Fibroblast of upper back skin (primary cell): ENCODE measurements around the gene C7orf57.
A peak's percentile ranks its signal among the peaks of the same experiment; 100 is the strongest.
"Not testable (repeated sequence)": the region's sequence is repeated elsewhere in the genome, so short reads cannot be mapped to it uniquely, and the experiment has no call there.

Experiments
- DNase-seq: peaks from one replicate; pipeline ENCODE4 v3.0.0-alpha.2; 2013

The C7orf57 gene

GRCh38 chr7:48038815-48039506 is 3.6 kb downstream of the C7orf57 start:
- DNase-seq: no peak

GRCh38 chr7:48040944-48041652 is 5.8 kb downstream of the C7orf57 start:
- no peak for DNase-seq

DNA sequence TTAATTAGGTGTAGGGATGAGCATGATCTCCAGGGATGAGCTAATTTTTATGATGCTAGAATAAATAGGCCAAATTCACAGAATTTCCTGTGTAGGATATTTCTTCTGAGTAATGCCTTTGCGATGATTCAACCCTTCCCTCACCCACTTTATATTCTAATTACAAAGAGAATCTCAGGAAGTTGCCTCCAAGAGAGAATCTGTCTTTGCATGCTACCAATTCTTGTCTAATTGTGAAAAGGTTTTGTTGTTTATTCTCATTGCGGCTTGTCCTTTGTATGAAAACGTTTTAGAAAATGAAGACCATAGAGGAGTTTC is 6.3 kb downstream of the C7orf57 start:
- DNase-seq: peak; percentile 63

GRCh38 chr7:48042216-48042615 is 6.9 kb downstream of the C7orf57 start:
- peak; percentile 44 for DNase-seq

DNA sequence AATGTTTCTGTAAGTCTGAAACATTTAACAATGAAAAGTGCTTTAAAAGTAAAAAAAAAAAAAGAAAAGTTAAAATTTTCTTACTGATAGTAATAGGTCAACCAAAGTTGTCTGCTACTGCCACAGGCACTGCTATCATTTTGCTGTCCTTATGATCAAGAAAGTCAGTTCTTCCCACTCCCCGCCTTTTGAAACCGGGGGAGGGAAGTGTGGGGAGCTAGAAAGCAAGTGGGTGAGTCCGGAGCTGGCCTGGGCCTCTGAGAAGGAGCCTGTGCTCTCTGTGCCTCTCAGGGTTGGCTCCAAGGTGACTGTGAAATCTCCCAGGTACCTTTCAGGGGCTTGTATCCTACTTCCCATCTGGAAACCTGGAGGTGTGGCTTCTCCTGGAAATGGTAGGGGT is 7.3 kb downstream of the C7orf57 start:
- DNase-seq: no peak

DNA sequence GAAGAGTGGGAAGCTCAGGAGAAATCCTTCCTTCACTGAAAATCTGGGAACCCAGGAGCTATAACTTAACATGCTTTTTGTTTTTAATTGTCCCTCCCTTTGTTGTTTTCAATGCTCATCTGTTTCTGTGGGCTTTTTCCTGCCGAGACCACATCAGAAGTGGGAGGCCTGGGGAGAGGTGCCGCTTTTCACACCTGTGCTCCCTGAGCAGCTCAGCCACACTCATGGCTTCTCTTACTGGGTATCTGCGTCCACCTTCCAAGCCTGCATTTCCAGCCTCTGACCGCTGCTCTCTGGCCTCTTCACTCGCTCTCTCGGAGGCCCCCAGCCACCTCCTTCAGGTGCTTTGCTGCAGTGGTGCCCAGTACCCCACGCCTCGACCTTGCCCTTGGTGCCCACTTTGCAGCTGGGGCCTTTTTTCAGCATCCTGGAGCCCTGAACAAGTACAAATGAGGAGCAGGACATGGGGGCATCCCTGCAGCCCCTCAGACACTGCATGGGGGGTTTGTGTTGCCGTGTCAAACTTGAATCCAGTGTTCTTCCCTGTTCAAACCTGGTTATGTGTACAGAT is 9.9 kb downstream of the C7orf57 start:
- no peak for DNase-seq

DNA sequence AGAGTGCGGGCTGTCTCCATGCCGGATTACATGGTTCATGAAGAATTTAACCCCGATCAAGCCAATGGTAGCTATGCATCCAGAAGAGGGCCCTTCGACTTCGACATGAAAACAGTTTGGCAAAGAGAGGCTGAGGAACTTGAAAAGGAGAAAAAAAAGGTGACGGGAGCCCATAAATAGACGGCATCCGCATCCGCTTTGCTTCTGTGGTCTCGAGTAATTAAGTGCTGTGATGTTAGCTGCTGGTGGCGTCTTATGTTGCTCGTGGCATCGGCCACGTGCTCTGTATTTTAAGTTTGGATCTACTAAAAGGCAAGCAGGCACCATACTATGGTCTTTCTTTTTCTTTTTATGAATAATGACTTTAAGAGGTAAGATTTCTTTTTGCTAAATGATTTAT is 11.1 kb downstream of the C7orf57 start:
- peak; percentile 3 for DNase-seq

GRCh38 chr7:48048113-48048512 is 12.8 kb downstream of the C7orf57 start:
- DNase-seq: no peak

DNA sequence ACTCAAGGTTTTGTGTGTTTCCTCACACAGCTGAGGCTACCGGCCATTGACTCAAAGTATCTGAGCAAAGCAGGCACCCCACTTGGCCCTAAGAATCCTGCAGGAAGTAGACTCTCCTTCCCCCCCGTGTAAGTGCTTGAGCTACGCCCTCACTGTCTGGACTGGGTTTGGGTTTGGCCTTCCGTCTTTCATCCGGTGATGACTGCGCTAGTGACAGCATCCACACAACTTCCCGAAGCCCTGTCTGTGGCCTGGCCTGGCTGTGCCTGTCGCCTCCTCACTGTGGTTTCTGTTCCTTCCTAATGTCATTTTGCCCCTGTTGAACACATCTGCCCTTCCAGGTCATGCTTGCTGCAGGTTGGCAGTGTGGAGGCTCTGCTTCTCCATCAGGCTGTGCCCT is 14.5 kb downstream of the C7orf57 start:
- DNase-seq: no peak

DNA sequence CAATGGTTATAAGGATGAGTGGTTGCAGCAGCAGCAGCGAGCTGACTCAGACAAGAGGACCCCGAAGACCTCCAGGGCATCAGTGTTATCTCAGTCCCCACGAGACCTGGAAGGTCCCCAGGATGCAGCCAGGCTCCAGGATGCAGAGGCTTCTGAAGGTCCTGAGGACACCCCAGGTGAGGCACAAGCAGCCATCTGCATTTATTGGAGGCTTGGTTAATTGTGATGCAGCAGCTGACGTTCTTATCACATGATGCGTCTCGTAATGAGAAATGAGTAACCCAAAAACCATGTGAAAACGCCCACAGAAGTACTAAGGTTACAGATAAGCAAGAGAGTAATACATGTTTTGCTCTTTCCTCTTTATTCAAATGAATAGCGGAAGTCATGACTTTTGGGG is 17.4 kb downstream of the C7orf57 start:
- peak; percentile 16 for DNase-seq

DNA sequence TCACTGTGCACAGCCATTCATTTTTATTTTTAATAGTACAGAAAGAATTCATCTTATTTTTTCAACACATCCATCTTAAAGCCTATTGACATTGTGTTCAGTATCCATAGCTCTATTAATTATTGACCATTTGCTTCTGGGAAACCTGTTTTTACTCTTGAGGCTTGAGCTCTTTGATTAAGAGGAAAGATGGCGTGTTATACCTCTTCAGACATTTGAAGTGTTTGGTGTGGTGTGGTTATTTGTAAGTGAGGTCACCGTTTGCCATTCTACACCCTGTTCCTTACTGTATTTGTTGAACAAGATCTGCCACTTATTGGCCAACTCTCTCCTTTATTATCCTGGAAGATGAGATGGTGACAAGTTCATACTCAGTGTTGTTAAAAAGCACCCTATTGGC is 18.4 kb downstream of the C7orf57 start:
- no peak for DNase-seq

GRCh38 chr7:48058990-48059389 is 23.6 kb downstream of the C7orf57 start:
- no peak for DNase-seq

GRCh38 chr7:48059706-48060105 is 24.4 kb downstream of the C7orf57 start:
- no peak for DNase-seq

DNA sequence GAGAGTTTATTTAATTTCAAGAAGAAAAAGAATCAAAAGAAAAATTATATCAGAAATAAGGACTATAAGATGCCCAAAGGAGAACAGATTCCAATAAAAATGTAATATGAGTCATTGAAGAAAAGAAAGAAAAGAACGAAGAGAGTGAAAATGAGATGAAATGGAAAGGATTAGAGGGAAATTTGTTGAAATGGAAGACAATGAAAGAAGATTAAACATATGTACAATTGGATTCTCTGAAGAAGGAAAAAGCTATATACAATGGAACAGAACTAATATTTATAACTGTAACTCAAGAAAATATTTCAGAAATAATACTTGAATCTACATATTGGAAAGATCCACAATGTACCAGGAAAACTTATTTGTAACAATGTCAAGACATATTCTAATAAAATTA is 28.6 kb downstream of the C7orf57 start:
- no peak for DNase-seq

GRCh38 chr7:48067475-48067874 is 32.1 kb downstream of the C7orf57 start:
- no peak for DNase-seq

- no peak for DNase-seq
These were observed 38.9 kb downstream of the C7orf57 start for GRCh38 chr7:48074204-48074654.

DNA sequence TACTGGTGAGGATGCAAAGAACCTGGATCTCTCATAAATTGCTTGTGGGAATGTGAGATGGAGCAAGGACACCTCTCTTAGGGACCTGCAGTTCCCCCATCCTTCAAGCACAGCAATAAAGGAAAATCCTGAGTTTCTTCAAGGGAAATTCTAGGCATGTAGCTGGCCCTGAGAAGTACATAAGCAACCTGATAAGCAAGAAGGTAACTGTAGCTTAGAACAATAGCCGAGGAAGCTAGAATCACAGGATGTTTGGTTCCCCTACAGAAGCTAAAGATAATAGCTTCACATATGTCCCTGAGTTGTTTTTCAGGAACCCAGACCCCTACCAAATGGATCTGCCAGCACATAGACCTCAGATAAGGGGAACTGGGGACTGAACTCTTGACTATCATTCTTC is 42.1 kb downstream of the C7orf57 start:
- no peak for DNase-seq

GRCh38 chr7:48078470-48078869 is 43.1 kb downstream of the C7orf57 start:
- DNase-seq: no peak

GRCh38 chr7:48082378-48082777 is 47.0 kb downstream of the C7orf57 start:
- not testable (repeated sequence) for DNase-seq

- peak; percentile 46 for DNase-seq
These were observed 47.9 kb downstream of the C7orf57 start for GRCh38 chr7:48083114-48083830.

DNA sequence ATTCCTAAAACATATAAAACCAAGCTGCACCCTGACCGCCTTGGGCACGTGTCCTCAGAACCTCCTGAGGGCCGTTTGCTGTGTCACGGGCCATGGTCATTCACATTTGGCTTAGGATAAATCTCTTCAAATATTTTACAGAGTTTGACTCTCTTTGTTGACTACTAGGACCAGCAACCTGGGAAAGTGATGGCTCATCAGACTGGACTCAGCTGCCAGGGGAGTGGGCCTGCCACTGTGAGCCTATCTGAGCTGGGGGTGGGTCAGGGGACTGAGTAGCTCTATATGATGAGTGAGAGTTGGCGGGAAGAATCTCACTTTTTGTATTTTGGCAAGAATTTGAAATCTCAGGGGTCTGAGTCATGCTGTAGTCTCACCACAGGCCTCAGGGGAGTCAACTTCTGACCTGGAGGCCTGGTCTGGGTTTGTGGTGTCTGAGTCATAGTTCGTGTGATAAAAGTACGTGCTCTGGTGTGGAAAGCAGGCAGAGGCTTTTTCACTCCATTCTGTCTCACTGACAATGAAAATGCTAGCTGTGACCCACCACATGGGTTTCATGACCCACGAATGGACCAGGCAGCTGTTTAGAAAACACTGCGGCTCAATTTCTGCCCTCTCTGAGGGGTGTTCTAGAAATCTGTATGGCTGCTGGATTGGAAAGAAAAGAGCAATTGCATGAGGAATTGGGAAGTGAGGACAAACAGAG is 49.5 kb downstream of the C7orf57 start:
- DNase-seq: peak; percentile 99

GRCh38 chr7:48085433-48085791 is 50.1 kb downstream of the C7orf57 start:
- DNase-seq: no peak

DNA sequence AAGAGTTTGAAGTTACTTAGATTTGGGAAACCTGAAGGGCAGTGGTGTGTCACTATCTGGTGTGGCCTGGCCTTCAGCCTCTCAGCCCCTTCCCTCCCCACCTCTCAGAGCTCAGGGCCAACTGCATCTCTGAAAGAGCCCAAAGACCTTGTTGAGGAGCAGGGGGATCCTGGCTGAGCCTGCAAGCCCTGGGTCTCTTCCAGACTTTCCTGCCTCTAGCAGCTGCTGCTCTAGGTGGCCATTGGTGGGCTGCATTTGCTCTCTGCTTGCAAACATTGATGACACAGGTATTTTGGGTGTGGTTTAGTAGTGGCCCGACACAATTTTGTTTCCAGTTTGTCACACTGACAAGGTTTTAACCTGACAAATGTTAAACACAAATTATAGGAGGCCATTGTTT is 50.6 kb downstream of the C7orf57 start:
- DNase-seq: no peak
